Mammary microvascular endothelial cell (primary cell): ENCODE results near the gene PWWP2A. TPM values are rescaled to one million over a fixed set of nuclear protein-coding genes. Genes with fewer than 3 reads are reported as not detected.

Experiments used
- total RNA-seq: library from RNA; depleted of rRNA; stranded (reverse); fragments of >200 nt; gene quantifications from 2 replicates; pipeline ENCODE4 v1.2.3, GENCODE V29; 2015

Gene PWWP2A, protein sequence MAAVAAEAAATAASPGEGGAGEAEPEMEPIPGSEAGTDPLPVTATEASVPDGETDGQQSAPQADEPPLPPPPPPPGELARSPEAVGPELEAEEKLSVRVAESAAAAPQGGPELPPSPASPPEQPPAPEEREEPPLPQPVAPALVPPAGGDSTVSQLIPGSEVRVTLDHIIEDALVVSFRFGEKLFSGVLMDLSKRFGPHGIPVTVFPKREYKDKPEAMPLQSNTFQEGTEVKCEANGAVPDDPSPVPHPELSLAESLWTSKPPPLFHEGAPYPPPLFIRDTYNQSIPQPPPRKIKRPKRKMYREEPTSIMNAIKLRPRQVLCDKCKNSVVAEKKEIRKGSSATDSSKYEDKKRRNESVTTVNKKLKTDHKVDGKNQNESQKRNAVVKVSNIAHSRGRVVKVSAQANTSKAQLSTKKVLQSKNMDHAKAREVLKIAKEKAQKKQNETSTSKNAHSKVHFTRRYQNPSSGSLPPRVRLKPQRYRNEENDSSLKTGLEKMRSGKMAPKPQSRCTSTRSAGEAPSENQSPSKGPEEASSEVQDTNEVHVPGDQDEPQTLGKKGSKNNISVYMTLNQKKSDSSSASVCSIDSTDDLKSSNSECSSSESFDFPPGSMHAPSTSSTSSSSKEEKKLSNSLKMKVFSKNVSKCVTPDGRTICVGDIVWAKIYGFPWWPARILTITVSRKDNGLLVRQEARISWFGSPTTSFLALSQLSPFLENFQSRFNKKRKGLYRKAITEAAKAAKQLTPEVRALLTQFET
- total RNA-seq: 19.1 and 28.6 TPM in 2 replicates

DNA sequence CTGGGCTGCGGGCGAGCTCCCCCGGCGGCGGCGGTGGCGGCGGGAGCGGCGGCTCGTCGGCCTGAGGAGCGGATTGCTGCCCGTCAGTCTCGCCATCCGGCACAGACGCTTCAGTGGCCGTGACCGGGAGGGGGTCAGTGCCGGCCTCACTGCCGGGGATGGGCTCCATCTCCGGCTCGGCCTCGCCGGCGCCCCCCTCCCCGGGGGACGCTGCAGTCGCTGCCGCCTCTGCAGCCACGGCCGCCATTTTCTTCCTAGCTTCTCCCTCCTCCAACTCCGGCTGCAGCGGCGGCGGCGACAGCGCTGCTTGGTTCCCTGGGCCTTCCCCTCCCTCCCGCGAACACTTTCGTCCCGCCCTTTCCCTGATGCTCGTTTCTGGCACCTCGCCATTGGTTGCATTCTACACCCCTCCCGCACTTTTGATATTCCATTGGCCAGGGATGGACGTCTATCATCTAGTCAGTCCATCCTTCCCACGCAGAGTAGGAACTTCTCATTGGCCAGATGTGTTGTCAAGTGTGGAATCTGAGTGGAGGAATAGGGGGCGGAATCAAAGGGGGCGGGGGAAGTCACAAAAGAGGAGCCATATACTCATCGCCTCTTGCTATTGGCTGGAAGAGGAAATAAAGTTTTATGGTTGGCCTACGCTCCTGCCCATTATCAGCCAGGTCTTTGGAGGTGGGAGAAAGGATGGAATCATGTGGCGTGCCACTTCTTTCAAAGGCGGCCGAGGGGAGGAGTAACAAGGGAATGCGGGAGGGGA, at the start of gene PWWP2A:
PWWP2A (minus strand) TSS at position 309 of the 763 bp plus-strand sequence; CDS start at position 247, 62 bp downstream.

Other genes with a start within 250 kb of the PWWP2A start
- gene ADRA1B, start 203.0 kb downstream of the PWWP2A start, total RNA-seq: 1.3 and 3.1 TPM in 2 replicates
- 52.9 and 53.9 TPM in 2 replicates for gene TTC1, start 110.3 kb downstream of the PWWP2A start, total RNA-seq
- not detected in 2 replicates for gene FABP6, start 110.1 kb upstream of the PWWP2A start, total RNA-seq
- 4.9 and 5.6 TPM in 2 replicates for gene CCNJL, start 193.1 kb upstream of the PWWP2A start, total RNA-seq